SH-SY5Y (cell line): ENCODE measurements around the gene SIRPA.

Experiments used
- GATA2 ChIP-seq: IDR thresholded peaks from 2 replicates; pipeline ENCODE4 v1.6.1; 2011; ENCODE audit warnings: mild to moderate bottlenecking, low read depth, low read length
- GATA3 ChIP-seq: IDR thresholded peaks from 2 replicates; pipeline ENCODE4 v1.6.1; 2011; ENCODE audit warnings: low read depth, mild to moderate bottlenecking, low read length, moderate library complexity

DNA sequence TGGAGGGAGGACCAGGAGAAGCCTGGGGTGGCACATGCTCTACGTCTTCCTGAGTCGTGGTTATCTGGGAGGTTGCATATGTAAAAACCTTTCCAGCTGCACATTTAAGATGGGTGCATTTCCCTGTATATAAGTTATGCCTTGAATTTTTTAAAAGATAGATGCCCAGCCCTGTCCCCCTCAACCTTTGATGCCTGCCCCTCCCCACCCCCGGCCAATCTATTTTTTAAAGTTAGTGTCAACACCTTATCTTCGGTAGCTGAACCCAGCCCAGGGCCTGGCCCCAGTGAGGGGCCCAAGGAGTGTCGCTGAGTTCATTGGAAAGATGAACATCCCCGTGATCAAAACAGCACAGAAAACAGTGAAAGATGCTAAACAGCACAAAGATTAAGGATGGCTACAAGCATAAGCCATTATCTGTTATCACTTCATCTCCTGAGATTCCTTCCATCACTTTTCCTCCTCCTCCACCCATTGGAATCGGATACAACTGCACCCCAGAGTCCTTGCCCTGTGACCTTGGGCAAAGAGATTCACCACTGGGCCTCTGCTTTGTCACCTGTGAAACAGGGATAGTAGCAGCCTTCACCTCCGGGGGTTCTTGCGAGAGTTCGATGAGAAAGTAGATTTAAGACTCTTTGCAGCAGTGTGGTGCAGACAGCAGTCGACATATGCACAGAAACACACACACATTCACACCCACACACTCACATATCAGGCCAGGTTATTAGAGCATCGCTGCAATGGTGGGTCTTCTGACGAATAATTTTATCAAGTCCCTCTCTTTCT is 47.5 kb downstream of the SIRPA start:
- TF ChIP-seq GATA3, result no peak
- TF ChIP-seq GATA2, result no peak
